IPS-18c (cell line): Measurements from ENCODE around the gene TEX51.

Source experiments
- H3K4me3 ChIP-seq: 2 replicates; pipeline ENCODE4 v1.7.0; 2013; ENCODE audit warnings: low read depth, mild to moderate bottlenecking, low read length, moderate library complexity; ENCODE audit not compliant: insufficient read depth
- H3K9me3 ChIP-seq: one replicate; pipeline ENCODE4 v1.6.1; 2013; ENCODE audit warnings: mild to moderate bottlenecking, low read length, moderate library complexity; ENCODE audit not compliant: control insufficient read depth, insufficient read depth

The TEX51 gene

DNA sequence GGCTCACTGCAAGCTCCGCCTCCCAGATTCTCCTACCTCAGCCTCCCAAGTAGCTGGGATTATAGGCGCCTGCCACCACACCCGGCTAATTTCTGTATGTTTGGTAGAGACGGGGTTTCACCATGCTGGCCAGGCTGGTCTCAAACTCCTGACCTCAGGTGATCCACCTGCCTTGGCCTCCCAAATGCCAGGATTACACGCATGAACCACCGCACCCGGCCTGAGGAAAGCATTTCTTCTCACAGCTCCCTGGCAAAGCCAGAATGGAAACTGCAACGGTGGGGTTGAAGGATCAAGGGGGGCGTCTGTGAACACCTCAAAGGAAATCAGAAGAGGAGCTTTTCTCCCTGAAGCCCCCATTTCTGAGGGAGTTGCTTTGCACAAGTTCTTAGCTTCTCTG is 11.2 kb upstream of the TEX51 start:
- no peak overlapping the region for H3K4me3 ChIP-seq

DNA sequence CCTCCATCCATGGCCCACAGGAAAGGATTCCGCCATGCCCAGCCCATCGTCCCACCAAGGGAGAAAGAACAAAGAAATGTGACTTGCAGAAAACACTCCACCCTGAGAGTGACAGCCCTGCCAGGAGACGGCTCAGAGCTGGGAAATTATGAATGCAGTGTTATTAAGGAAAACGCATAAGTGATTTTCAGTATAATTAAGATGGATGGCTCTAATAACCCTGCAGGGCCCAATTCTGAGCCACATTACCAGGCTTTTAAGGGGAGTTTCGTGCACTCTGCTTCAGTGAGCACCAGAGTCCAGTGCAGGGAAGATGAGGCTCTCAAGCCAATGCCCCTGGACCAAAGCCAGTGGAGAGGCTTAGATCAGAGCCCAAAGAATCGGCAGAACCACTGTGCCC is 10.6 kb upstream of the TEX51 start:
- Histone ChIP-seq H3K9me3 (peaks cover 2% of the 10 kb centered on the region), H3K4me3 (no peak overlapping the region)

More for the DNA sequence above, 11.2 kb upstream of the TEX51 start:
- peaks cover 2% of the 10 kb centered on the region for H3K9me3 ChIP-seq

GRCh38 chr2:126889071-126889470 is 9.6 kb upstream of the TEX51 start:
- peaks cover 2% of the 10 kb centered on the region for H3K9me3 ChIP-seq

GRCh38 chr2:126889496-126890135 is 9.1 kb upstream of the TEX51 start:
- Histone ChIP-seq H3K9me3 (peaks cover 2% of the 10 kb centered on the region), H3K4me3 (no peak overlapping the region)

More at GRCh38 chr2:126889071-126889470, 9.6 kb upstream of the TEX51 start:
- no peak overlapping the region for H3K4me3 ChIP-seq

DNA sequence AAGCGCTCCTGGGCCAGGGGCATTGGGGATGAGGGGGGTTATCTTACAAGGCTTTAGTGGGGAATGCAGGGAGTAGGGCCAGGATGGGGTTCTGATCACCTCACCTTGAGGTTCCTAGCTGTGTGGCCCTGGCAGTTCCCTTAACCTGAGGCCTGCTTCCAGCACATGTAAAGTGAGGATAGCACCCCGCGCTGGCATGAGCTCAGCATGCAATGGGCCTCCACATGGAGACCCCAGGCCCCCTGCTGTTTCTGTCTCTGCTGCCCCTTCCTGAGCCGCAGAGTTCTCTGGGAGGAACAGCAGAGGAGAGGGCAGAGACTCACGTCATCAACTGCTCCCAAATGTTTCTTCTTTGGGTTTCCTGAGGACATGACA is 8.6 kb upstream of the TEX51 start:
- Histone ChIP-seq H3K4me3 (no peak overlapping the region), H3K9me3 (peaks cover 2% of the 10 kb centered on the region)

DNA sequence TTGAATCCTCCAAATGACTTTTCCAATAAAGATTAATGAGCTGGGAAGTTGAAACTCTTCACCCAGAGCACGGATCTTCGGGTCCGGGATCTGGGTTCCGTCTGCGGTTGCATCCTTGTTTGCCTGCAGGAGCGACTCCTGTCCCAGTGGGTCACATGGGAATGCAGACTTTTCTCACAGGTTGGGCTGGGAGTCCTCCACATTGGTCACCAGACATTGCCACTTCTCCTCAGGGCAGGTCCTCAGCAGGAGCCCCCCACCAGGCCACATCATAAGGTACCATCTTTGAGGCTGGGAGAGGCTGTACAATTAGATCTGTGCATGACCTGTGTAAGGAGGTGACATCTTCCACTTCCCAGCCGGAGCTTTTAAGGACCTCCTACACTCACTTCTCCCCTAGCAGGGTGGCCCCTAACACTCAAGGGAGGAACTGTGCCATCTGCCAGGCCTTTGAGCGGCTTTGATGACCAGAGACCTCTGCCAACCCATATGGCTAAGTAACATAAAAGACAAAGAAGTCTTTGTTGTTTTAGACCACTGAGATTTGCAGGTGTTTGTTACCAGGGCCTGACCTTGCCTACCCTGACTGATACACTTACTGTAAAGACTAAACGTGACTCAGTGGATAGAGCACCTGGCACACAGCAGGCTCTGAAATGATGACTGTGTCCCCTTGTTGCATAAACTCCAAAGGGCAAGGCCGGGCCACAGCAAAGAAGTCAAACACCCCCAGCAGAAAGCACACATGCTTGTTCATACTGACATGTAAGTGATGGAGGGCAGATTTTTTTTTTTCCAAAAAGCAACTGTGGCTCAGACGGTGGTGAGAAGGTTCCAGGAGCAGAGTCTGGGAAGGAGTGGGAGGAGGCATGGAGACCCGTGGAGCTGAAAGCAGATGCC is 7.9 kb upstream of the TEX51 start:
- Histone ChIP-seq H3K4me3 (no peak overlapping the region), H3K9me3 (peaks cover 2% of the 10 kb centered on the region)

GRCh38 chr2:126891681-126892500 is 6.8 kb upstream of the TEX51 start:
- H3K9me3 ChIP-seq = peaks cover 2% of the 10 kb centered on the region
- H3K4me3 ChIP-seq = no peak overlapping the region

DNA sequence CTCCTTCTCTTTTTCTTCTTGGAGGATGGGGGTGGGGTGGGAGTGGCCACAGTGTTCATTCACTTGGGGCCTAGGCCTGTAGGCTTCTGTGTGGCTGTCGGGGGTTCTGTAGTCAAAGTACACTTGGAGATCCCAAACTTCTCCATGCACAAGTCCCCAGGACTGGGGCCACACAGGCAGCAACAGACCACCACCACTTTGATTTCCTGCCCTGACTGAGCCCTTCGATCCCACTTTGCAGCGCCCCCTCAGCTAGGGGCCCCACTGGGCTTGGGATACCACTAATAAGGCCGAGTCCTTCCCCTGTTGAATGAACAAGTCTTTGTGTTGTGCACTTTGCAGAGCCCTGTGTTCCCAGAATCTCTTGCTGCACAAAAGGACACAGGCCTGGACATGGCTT is 5.5 kb upstream of the TEX51 start:
- Histone ChIP-seq H3K4me3 (no peak overlapping the region), H3K9me3 (peaks cover 3% of the 10 kb centered on the region)

DNA sequence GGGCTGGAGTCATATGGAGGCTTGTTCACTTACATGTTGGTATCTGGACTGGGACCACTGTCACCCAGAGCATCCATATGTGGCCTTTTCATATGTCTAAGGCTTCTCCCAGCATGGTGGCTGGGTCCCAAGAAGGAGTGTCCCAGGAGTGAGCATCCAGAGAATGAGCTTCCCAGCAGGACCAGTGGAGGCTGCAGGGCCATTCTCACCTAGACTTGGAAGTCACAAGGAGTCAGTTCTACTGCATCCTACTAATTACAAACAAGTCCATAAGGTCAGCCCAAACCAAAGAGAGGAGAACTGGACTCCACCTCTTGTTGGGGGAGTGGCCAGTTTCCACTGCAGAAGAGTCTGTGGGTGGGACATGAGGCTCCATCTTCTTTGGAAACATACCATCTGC is 5.1 kb upstream of the TEX51 start:
- H3K4me3 ChIP-seq = no peak overlapping the region
- H3K9me3 ChIP-seq = peaks cover 2% of the 10 kb centered on the region

- H3K4me3 ChIP-seq = no peak overlapping the region
Measured at GRCh38 chr2:126894082-126894481, 4.6 kb upstream of the TEX51 start.

GRCh38 chr2:126894585-126895182 is 4.0 kb upstream of the TEX51 start:
- no peak overlapping the region for H3K4me3 ChIP-seq

More at GRCh38 chr2:126894082-126894481, 4.6 kb upstream of the TEX51 start:
- peaks cover 2% of the 10 kb centered on the region for H3K9me3 ChIP-seq

GRCh38 chr2:126895336-126895735 is 3.4 kb upstream of the TEX51 start:
- Histone ChIP-seq H3K4me3 (no peak overlapping the region), H3K9me3 (peaks cover 2% of the 10 kb centered on the region)

More at GRCh38 chr2:126894585-126895182, 4.0 kb upstream of the TEX51 start:
- H3K9me3 ChIP-seq = peaks cover 2% of the 10 kb centered on the region

- Histone ChIP-seq H3K4me3 (no peak overlapping the region), H3K9me3 (peaks cover 2% of the 10 kb centered on the region)
Measured at GRCh38 chr2:126896471-126896870, 2.2 kb upstream of the TEX51 start.

DNA sequence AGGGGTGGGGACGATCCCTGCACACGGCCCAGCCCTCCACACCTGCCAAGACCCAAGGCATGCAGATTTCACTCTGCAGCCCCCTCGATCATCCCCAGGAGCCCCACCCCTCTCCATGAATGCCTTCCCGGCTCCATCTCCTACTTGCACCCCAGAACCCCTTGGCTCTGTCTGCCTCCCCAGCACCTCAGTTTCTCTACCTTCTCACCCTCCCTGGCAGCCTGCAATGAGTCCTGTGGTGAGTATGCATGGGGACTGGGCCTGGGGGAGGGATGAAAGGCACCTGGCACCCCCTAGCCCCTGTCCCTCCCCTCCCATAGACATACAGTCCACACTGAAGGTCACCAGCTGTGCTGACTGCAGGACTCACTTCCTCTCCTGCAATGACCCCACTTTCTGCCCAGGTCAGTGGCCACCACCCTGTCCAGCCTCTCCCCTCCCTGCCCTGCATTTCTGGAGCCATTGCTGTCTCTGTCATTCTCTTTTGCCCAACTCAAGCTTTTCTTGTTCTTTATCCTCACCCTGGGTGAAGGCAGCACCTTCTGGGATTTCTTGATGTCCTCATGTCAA is 1.0 kb downstream of the TEX51 start:
- Histone ChIP-seq H3K9me3 (peaks cover 2% of the 10 kb centered on the region), H3K4me3 (no peak overlapping the region)

DNA sequence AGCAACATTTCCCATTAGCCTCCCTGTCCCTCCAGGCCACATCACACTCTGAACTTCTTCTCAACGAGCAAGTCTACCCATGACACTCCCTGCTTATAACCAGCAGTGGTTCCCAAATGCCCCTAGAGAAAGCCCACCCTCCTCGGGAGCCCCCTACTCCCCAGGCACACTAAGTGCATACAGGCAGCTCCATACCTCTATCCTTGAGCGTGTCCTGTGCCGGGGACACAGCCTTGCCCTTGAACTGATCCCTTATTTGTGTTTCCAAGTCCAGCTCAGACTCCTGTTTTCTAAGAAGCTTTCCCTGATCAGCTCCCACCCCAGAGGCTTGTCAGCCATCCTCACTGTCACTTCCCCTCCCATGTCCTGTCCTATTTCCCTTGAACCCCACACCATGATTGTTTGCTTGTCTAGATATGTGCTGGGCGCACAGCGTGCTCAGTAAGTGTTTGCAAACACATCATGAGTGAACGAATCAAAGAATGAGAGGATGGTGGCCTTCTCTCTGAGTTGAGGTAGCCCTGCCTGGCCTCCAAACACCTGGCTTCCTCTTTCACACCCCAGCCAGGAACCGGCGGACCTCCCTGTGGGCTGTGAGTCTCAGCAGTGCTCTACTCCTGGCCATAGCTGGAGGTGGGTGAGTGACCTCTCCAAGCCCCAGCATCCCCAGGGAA is 2.1 kb downstream of the TEX51 start:
- Histone ChIP-seq H3K4me3 (no peak overlapping the region), H3K9me3 (peaks cover 2% of the 10 kb centered on the region)

DNA sequence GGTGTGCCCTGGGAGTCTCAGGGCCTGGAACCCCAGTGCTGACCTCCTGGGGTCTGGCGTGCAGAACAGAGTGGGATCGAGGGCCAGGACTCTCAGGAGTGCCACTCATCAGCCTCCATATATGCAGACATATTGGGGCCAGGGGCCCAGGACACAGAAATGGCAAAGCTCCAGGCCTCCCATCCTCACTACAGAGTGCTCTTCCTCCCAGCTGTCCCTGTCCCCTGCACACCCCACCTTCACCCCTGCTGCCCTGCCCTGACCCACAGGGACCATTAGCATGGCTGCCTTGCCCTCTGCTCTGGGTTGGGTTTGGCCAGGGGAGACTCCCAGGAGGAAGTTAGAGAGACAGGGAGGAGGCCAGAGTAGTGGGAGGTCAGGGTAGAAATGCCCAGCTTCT is 2.8 kb downstream of the TEX51 start:
- H3K9me3 ChIP-seq = peaks cover 2% of the 10 kb centered on the region

More for the DNA sequence above, 2.8 kb downstream of the TEX51 start:
- no peak overlapping the region for H3K4me3 ChIP-seq
